Pons (tissue), 1 donor: ENCODE measurements around the gene RABGAP1.

ENCODE experiments used
- DNase-seq: peaks from one replicate; pipeline ENCODE4 v3.0.0-alpha.2; 2016; ENCODE audit warnings: low spot score

Gene RABGAP1

DNA sequence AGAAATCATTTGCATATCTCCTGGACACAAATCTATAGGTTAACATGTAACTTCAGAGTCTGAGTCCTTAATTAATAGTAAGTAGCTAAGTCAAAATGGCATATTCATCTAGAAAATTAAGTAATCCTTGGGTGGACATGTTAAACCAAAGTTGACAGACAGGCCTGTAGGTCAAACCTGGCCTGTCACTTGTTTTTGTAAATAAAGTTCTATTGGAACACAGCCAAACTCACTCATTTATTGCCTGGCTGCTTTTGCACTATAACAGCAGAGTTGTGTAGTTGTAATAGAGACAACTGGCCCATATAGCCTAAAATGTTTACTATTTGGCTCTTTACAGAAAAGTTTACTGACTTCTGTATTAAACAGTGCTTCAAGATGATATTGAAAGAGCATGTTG is 68.1 kb downstream of the RABGAP1 start:
- DNase-seq = no peak

DNA sequence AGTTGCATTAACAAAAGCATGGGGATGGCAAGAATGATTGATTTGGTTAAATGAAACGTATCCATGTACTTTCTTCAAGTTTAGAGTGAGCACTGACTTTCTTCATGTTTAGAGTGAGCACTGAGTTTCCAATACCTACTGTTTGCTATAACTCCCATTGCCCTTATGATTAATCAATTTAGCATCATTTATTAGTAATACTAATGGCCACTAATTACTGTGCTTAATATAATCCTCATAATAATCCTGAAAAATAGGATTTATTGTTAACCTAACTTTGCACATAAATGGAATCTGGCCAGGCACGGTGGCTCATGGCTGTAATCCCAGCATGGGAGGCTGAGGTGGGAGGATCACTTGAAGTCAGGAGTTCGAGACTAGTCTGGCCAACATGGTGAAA is 70.6 kb downstream of the RABGAP1 start:
- DNase-seq = no peak

DNA sequence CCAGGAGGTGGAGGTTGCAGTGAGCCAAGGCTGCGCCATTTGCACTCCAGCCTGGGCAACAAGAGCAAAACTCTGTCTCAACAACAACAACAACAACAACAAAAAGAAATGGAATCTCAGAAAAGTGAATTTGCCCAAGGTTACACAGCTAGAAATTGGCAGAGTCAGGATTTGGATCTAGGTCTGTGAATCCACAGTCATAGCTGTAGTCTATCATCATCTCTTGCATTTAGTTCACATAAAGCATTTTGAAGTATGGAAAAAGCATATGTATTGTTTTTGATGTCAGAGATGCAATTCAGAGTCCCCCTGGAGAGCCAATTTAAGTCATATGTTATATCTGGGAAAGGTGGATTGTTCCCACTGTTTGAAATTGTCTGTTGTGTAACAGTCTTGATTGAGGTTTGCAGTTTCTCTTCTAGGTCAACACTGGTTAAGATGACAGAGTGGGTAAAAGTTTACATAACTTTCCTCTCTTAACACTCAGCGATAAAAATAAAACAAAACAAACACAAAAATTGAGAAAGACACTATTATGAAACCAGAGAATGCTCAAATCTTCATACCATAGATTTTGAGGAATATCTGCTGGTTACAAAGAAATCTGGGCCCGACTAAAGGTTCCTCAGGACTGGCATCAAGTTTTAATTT is 71.2 kb downstream of the RABGAP1 start:
- DNase-seq = no peak

DNA sequence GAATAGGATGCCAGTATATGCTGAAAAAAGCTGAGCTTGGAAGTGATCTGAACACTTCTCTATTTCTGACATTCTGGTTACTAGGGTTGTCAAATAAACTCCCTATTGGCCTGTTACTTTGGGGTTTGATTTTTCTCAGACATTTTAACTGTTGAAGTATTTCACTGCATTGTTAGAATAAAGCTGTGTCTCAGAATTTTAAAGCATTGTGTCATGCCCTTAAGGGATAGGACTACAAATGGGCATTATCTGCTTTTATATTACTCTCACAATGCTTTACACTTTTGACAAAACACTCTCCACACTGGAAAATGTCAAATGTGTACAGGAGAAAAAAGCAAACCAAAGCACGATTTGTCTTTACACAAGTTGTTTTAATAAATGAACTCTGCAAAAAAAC is 75.8 kb downstream of the RABGAP1 start:
- no peak for DNase-seq

DNA sequence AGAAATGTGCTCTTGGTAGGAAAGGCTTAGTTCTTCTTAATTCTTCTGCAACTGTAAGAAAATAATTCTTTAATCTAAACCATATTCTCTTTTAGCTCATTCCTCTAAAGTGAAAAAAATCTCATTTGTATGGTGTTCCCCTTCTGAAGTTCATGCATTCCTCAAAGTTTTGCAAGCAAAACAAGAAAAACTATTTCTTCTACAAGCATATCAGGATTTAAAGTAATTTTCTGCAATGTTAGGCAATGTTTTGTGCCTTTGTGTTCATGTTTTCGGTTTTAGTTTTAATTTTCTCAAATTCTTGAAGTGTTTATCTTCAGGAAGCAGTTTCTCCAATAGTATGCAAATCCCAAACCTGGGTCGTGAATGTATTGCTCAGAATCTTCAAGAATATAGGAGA is 80.0 kb downstream of the RABGAP1 start:
- no peak for DNase-seq

DNA sequence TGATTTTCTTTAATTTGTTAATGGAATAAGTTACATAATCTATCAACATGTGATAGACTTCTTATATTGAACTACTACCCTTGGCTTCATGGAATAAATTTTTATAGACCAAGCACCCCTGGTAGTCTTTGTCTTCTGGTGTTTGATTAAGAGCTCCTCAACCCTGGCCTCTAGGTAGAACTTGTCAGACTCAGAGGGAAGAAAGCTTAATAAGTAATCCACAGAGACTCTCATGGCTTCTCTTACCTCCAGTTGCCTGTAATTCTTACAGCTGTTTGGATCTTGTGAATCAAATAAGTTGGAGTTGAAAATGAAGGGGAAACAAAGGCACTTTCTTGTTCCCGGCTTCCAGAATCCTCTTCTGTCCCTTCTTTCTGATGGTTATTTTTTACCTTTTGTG is 85.6 kb downstream of the RABGAP1 start:
- DNase-seq = no peak

DNA sequence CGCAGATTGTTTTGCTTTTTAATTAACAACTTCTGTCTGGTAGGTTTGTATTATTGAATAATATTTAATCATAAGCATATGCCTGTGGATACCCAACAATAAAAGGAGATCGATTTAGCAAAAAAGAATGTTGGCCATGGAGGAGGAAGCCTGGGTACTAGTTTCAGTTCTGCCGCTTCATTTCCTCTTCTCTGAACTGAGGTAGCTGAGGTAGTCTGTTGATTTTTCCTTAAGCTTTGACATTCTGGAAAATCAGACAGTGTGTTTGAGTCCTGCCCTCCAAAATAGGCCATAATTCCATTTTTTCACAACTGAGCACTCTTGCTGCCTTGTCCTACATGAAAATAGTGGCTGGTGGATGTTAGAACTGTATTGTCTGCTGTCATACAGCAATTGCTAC is 86.7 kb downstream of the RABGAP1 start:
- no peak for DNase-seq

DNA sequence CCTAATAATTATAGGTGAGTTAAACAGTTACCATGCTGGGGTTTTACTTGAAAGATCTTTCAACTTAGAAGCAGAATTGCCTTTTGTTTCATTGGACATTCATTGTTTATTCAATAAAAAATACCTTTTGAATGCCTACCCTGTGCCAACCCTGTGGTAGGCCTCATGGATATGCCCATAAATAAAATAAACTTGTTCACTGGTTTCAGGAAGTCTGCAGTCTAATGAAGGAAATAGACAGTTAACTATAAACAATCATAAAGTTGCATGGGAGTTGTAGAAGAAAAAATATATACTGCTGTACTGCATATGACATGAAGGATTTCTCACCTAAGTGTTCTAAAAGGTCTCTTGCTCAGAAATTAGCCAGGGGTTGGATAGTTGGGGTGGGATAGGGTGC is 87.3 kb downstream of the RABGAP1 start:
- DNase-seq = no peak

DNA sequence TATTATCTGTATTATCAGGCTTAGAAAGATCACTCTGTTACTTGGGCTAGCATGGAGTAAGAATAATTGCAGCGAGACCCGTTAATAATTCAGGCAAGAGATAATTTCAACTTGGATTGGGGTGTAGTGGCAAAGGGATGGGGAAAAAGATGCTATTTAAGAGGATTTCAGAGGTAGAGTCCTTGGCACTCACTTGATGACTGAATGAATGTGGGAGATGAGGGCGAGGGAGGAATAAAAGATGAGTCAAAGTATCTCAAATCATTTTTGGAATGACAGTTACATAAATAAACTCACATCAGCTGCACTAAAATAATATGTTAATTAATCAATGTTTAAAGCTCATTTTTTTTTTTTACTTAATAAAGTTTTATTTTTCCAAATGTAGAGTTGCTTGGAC is 88.2 kb downstream of the RABGAP1 start:
- no peak for DNase-seq

DNA sequence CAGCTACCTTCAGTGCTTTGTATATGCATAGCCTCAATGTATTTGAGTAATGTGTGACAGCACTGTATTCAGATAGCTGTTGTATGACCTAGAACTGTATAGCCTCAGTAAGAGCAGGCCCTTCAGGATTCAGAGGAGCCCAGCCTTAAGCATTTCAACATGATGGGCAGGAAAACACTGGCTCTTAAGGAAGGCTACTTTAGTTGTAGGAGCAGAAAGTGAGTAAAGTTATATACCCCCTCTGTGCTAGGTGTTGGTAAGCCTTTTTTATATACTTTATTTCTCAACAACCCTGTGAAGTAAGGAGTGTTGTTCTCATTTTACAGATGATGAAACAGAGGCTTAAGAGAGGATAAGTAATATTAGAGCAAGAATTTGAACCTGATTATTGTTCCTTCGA is 91.1 kb downstream of the RABGAP1 start:
- DNase-seq = no peak

DNA sequence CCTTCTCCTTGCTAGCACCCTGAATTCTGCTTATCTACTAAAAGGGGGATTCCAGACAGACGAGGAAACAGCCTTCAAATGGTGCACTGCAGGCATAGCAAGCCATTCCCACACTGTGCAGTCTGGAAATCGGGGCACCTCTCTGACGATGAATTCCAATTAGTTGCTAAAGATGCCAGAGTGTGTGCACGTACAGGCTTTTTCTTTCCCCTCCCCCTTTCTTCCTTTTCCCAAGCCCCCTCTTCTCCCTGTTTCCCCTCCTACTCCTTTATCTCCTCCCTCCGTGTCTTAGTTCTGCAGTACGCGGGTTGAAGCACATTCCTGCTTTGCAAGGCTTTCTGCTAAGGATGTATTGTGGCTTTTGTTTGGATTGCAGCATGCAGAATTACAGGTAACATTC is 92.5 kb downstream of the RABGAP1 start, which contains the start of gene GPR21:
TSS of gene GPR21 (plus strand) at position 316 of the 400 bp plus-strand sequence. CDS start 900 bp downstream, outside the sequence.
- DNase-seq = peak; percentile 47

DNA sequence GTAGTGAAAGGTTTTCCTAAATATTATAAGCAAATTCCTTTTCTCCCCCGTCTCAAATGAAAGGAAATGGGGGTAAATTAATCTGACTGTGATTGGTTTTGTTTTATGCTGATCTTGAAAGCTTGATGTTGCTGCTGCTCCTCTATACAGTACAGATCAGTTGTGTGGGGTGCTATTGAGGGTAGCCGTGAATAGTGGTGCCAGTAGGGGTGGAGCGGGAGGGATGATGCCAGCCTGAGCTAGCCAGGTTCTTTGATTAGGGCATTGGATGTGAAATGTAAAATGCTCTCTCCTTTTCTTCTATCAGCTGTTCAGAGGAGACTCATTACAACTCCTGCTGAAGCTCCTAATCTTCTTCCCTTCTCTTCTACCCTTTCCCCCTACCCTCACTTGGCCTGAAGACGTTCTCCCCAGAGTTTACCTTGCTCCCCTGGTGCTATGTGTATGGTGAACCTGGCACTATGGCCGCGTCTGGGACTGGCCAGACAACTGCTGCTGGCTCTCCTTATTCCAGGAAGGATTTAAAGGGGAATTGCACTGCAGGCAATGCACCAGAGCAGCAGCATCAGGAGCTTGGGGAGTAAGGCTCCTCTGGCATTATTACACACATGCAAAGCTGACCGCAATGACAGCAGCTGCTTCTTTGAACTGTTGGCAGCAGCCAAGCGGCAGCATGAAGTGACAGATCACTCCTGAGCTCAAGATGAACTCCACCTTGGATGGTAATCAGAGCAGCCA is 93.2 kb downstream of the RABGAP1 start:
- DNase-seq = peak; percentile 53

DNA sequence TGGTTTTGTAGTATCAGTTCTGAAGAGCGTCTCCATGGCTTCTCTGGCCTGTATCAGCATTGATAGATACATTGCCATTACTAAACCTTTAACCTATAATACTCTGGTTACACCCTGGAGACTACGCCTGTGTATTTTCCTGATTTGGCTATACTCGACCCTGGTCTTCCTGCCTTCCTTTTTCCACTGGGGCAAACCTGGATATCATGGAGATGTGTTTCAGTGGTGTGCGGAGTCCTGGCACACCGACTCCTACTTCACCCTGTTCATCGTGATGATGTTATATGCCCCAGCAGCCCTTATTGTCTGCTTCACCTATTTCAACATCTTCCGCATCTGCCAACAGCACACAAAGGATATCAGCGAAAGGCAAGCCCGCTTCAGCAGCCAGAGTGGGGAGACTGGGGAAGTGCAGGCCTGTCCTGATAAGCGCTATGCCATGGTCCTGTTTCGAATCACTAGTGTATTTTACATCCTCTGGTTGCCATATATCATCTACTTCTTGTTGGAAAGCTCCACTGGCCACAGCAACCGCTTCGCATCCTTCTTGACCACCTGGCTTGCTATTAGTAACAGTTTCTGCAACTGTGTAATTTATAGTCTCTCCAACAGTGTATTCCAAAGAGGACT is 94.2 kb downstream of the RABGAP1 start:
- DNase-seq = no peak

DNA sequence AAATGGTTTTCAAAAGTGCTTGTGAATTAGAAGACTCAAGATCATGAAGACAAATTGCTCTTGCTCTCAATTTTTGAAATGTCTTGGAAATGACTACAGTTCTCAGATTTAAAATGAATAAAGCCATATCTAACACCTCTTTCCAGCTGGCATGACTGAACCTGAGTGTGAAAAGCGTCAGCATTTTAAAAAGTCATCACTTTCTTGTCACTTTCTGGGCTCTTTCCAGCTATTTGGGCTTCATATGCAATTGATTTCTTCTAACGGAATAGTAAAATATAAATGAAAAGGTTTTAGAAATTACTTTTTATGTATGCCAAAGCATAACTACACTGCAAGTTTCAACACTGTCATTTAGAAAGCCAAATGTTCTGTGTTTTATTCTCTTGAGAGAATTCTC is 95.0 kb downstream of the RABGAP1 start:
- DNase-seq = no peak

DNA sequence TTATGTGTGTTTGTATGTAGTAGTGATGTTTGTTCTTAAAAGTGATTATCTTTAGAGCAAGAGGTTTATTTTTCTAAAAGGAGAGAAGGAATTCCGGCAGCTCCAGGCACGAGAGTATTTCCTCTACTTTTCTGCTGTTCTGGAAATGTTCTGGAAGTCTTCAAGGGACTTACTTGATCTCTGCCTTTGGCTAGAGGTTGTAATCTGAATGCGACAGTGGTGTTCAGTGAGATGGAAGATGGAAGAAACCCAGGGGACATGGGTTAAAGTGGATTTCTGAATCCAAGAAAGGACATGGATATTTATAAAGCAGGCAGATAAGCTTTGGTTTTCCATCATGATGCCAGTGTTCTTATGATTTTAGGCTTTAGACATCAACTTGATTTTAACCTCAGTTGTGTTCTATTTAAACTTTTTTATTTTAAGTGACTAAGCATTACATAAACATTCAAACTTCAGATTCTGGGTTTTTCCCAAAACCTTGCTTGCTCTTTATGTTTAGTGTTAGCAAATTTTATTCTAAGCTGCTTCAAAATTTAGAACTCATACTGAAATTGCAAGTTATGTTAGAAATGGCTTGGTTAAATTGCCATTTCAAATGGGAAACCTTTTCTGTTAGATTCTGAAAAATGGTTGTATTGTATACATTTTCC is 96.2 kb downstream of the RABGAP1 start:
- DNase-seq = no peak

DNA sequence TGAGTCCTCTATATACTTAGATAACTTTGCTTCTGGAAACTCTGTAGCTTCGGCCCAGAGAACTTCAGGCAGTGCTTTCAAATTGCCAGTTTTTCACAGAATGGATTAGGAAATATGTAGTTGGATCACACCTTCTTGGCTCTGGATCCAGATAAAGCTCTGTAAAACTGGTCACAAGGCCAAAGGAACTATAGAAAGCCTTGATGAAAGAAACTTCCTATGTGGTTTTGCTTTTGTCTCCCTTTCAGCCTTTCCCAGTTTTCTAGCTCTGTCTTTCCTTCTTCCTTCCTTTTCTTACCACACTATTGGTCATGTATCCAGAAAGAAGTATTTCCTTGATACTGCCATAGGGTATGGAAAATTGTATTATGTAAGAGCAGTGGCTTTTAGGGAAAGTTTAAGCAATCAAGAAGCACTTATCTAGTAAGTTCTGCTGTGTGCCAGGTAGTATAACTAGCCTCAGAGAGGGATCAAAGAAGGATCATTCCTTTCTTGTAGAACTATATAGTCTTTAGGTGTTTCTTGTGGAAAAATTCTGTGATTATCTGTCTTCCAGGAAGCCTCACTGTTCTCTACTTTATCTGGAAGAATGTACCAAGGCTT is 98.9 kb downstream of the RABGAP1 start:
- no peak for DNase-seq

DNA sequence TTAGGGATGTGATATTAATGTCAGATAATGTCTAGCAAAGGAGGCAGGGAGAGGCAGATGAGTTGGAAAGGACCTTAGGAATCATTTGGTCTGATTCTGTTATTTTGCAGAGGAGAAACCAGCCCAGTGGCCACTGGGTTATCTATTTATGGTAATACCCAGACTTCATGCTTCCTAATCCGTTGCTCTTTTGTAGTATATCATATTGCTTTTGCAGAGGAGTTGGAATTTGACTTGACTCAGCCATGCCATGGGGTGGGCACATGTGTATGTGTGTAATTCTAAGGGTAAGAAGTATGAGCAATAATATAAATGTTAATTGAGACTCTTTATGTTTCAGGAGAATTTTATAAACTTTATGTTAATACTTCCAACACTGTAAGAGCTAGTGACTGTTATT is 100.0 kb downstream of the RABGAP1 start:
- DNase-seq = no peak

DNA sequence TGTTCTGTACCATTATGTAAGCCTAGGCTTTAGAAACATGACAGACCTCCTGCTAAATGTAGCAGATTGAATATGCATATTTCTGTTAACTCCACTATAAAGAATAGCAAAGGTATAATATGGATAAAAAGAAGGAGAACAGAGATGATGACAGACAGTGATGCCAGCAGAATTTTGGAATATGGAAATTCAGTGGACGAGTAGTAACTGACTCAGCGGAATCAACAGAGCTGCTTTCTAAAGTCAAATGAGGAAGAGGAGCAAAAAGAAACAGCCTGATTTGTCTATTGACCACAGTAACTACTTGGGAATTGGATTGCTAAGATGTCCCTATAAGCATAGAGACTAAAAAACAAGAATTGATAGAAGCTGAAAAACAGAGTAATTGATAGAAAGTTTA is 100.7 kb downstream of the RABGAP1 start:
- DNase-seq = no peak

DNA sequence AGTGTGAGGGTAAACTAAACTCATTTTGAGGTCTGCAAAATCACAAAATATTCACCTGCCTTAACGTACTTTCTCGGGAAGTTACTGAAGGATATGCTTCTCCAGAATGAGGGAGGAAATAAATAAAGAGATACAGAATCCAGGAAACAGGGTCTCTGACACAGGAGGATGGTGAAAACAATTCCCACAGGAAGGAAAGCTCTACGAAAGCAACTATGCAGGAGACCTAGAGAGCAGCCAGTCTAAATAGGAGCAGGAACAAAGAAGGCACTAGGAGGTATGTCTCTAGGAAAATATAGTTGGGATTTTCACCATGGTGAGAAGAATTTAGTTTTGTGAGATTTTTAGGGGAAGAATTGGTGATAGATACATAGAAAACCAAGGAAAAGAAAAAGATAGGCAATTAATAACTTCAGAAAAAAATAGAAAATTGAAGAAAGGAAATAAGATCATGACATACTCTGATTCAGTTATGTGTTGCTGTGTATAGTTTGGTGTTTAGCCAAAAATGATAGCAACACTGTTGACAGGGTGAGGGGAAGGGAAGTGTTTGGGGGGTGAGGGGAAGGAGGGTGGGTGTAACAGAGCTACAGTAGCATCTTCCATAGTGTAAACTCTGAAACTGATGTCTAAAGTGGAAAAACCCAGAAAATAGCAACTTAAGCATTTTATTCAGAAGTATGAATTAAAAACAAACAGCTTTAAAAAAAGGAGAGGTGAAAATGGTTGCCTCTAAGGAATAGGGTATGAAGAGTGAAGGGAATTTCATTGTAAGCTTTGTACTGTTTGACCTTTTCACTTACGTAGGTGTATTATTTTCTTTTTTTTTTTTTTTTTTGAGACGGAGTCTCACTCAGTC is 102.5 kb downstream of the RABGAP1 start:
- no peak for DNase-seq

DNA sequence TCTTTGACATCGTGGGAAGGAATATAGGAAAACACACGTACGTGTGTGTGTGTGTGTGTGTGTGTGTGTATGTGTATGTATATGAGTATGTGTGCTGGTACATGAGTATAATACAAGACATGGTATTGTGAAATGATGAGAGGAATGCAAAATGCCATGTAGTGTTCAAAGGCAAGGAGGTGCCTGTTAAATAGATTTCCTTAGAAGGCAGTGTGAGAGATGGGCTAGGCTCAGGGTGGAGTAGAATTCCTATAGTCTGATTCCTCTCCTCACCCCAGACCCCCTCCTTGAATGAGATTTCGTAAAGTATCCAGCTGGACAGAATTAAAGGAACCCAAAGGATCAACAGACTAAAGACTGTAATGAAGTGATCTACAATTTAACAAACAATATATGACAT is 103.8 kb downstream of the RABGAP1 start:
- no peak for DNase-seq

DNA sequence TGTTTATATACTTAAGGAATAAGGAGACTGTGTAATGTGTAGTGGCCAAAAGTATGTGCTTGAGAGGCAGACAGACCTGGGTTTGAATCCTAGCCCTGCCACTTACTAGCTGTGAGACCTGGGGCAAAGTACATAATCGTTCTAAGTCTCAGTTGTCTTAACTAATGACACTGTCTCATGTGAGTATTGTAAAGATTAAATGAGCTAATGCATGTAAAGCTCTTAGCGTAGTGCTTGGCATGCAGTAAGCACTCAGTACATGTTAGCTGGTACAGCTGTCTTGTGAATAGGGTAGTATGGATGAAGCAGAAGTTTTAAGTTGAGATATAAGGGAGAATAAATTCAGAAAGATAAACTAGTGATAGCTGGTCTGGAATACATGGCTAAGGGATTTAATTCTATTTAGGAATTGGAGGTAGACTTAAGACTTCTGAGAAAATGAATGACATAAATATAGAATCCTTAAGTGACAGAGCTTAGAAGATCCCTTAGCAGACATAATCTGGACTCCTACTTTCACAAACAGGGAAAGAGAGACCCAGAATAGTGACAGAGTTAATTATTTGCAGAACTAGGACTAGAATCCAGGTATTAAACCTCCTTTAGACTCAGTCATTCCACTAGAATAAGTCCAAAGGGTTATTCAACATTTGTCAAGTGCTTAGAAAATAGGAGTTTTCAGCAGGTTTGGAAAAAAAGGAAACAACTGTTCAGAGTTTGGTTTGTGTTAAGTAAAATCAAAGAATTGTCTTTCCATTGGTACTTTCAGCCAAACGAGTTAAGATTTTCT is 105.8 kb downstream of the RABGAP1 start:
- DNase-seq = no peak
